OCI-LY1 (cell line): ENCODE results near the gene UBAP2L.
"Not testable (repeated sequence)": the region's sequence is repeated elsewhere in the genome, so short reads cannot be mapped to it uniquely, and the experiment has no call there.

ENCODE experiments used
- H2AFZ ChIP-seq: fragments of 200-600 bp; sonication (generic), shearing (Covaris generic); 2 replicates; pipeline ENCODE4 v1.6.0; 2014; ENCODE audit warnings: antibody characterized with exemption, mild to moderate bottlenecking, low read length
- H3F3A ChIP-seq: fragments of 200-600 bp; sonication (generic), shearing (Covaris generic); 2 replicates; pipeline ENCODE4 v1.6.0; 2014; ENCODE audit warnings: mild to moderate bottlenecking, antibody characterized with exemption, low read length, moderate library complexity; ENCODE audit not compliant: insufficient read depth
- H3K27ac ChIP-seq: fragments of 200-600 bp; sonication (generic); 2 replicates; pipeline ENCODE4 v1.5.1; 2014; ENCODE audit warnings: low read length, mixed run types, mild to moderate bottlenecking, low read depth; ENCODE audit not compliant: poor library complexity, severe bottlenecking
- H3K27me3 ChIP-seq: fragments of 200-600 bp; sonication (generic); 2 replicates; pipeline ENCODE4 v1.6.0; 2014; ENCODE audit warnings: antibody characterized with exemption, mild to moderate bottlenecking, low read length, moderate library complexity; ENCODE audit not compliant: insufficient read depth
- H3K36me3 ChIP-seq: fragments of 200-600 bp; sonication (generic); 2 replicates; pipeline ENCODE4 v1.6.1; 2014; ENCODE audit warnings: mild to moderate bottlenecking, antibody characterized with exemption, low read length, moderate library complexity, mixed read lengths; ENCODE audit not compliant: insufficient read depth
- H3K4me1 ChIP-seq: fragments of 200-600 bp; sonication (generic); 2 replicates; pipeline ENCODE4 v1.5.1; 2014; ENCODE audit warnings: mild to moderate bottlenecking, low read length, moderate library complexity; ENCODE audit not compliant: insufficient read depth, severe bottlenecking
- H3K4me2 ChIP-seq: fragments of 200-600 bp; sonication (generic), shearing (Covaris generic); 2 replicates; pipeline ENCODE4 v1.6.1; 2014; ENCODE audit warnings: low read length
- H3K4me3 ChIP-seq: fragments of 200-600 bp; sonication (generic); 2 replicates; pipeline ENCODE4 v1.5.1; 2014; ENCODE audit warnings: low read length, low read depth, mild to moderate bottlenecking, mixed read lengths; ENCODE audit not compliant: poor library complexity, severe bottlenecking
- H3K79me2 ChIP-seq: fragments of 200-600 bp; shearing (Covaris generic); 2 replicates; pipeline ENCODE4 v1.6.1; 2016; ENCODE audit warnings: mixed run types, low read length, mixed read lengths; ENCODE audit not compliant: insufficient read depth
- H3K9ac ChIP-seq: fragments of 200-600 bp; sonication (generic), shearing (Covaris generic); 2 replicates; pipeline ENCODE4 v1.6.1; 2014; ENCODE audit warnings: mild to moderate bottlenecking, low read length, mixed read lengths
- H3K9me2 ChIP-seq: fragments of 200-600 bp; sonication (generic), shearing (Covaris generic); 2 replicates; pipeline ENCODE4 v1.6.1; 2014; ENCODE audit warnings: low read depth, mild to moderate bottlenecking, low read length, mixed read lengths
- H3K9me3 ChIP-seq: fragments of 200-600 bp; shearing (Covaris generic); 2 replicates; pipeline ENCODE4 v1.6.1; 2014; ENCODE audit warnings: low read length, mixed read lengths
- H4K20me1 ChIP-seq: fragments of 200-600 bp; sonication (generic), shearing (Covaris generic); 2 replicates; pipeline ENCODE4 v1.6.0; 2016; ENCODE audit warnings: mild to moderate bottlenecking, low read length; ENCODE audit not compliant: insufficient read depth
- EZH2 ChIP-seq: fragments of 200-600 bp; sonication (generic), shearing (Covaris generic); IDR thresholded peaks from 2 replicates; pipeline ENCODE4 v1.8.0; 2017; ENCODE audit warnings: borderline replicate concordance, mixed run types, mild to moderate bottlenecking, antibody characterized with exemption, low read length, moderate library complexity, mixed read lengths
- TF ChIP-seq, protein P1 (sequence below): fragments of 200-600 bp; sonication (generic), shearing (Covaris generic); IDR thresholded peaks from 2 replicates; pipeline ENCODE4 v1.5.1; 2017; ENCODE audit warnings: mild to moderate bottlenecking, antibody characterized with exemption, low read length, moderate library complexity, mixed read lengths

UBAP2L gene

DNA sequence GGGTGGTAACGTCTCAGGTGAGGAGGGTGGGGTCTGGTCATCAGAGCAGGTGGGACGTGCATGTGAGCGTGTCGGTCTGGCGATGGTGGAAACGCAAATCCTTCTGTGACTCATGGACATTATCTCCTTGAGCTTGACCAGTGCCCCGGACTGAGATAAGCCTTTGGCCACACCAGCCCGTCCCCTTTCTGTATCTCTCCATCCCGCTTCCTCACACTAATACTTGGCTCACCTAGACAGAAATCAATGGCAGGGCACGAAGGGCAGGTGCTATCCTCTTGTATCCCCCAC, 92.3 kb downstream of the UBAP2L start:
- Histone ChIP-seq H3K79me2 (no peaks in the 10 kb centered on the region), H3F3A (no peaks in the 10 kb centered on the region), H4K20me1 (no peaks in the 10 kb centered on the region), H3K9me3 (peaks cover 8% of the 10 kb centered on the region; the same call in 1 of the 2 replicates), H3K4me3 (no peak overlapping the region), H3K9ac (no peak overlapping the region), H3K27ac (no peak overlapping the region), H3K4me2 (no peak overlapping the region), H3K27me3 (peaks cover 5% of the 10 kb centered on the region), H2AFZ (no peak overlapping the region), H3K9me2 (no peaks in the 10 kb centered on the region), H3K4me1 (no peaks in the 10 kb centered on the region), H3K36me3 (no peaks in the 10 kb centered on the region; the same call in 1 of the 2 replicates)
- TF ChIP-seq, protein P1, sequence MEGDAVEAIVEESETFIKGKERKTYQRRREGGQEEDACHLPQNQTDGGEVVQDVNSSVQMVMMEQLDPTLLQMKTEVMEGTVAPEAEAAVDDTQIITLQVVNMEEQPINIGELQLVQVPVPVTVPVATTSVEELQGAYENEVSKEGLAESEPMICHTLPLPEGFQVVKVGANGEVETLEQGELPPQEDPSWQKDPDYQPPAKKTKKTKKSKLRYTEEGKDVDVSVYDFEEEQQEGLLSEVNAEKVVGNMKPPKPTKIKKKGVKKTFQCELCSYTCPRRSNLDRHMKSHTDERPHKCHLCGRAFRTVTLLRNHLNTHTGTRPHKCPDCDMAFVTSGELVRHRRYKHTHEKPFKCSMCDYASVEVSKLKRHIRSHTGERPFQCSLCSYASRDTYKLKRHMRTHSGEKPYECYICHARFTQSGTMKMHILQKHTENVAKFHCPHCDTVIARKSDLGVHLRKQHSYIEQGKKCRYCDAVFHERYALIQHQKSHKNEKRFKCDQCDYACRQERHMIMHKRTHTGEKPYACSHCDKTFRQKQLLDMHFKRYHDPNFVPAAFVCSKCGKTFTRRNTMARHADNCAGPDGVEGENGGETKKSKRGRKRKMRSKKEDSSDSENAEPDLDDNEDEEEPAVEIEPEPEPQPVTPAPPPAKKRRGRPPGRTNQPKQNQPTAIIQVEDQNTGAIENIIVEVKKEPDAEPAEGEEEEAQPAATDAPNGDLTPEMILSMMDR, result no peak
- no peak for TF ChIP-seq EZH2

DNA sequence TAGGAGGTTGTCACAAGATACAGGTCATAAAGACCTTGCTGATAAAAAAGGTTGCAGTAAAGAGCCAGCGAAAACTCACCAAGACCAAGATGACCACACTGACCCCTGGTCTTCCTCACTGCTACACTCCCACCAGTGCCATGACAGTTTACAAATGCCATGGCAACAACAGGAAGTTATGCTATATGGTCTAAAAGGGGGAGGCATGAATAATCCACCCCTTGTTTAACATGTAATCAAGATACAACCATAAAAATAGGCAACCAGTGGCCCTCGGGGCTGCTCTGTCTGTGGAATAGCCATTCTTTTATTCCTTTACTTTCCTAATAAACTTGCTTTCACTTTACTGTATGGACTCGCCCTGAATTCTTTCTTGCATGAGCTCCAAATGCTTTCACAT, 93.5 kb downstream of the UBAP2L start:
- not testable (repeated sequence) for H3K9ac ChIP-seq, H3K27ac ChIP-seq, H3K9me3 ChIP-seq, H3K4me1 ChIP-seq, H3K36me3 ChIP-seq, H4K20me1 ChIP-seq, H3K27me3 ChIP-seq, H3F3A ChIP-seq, H3K4me2 ChIP-seq, H3K79me2 ChIP-seq, H3K4me3 ChIP-seq, H2AFZ ChIP-seq, H3K9me2 ChIP-seq

- no peak overlapping the region for H3K4me2 ChIP-seq
- H3K4me3 ChIP-seq, result no peak overlapping the region
- no peaks in the 10 kb centered on the region; the same call in 1 of the 2 replicates for H3K27me3 ChIP-seq
- H2AFZ ChIP-seq, result no peak overlapping the region
- H4K20me1 ChIP-seq, result no peaks in the 10 kb centered on the region
- H3K9me3 ChIP-seq, result peaks cover 8% of the 10 kb centered on the region; the same call in 1 of the 2 replicates
- H3K9me2 ChIP-seq, result no peaks in the 10 kb centered on the region
- no peaks in the 10 kb centered on the region for H3F3A ChIP-seq
- H3K79me2 ChIP-seq, result no peaks in the 10 kb centered on the region
- H3K4me1 ChIP-seq, result no peaks in the 10 kb centered on the region
- H3K36me3 ChIP-seq, result no peaks in the 10 kb centered on the region; the same call in 1 of the 2 replicates
- TF ChIP-seq, protein P1, result no peak
- no peak for TF ChIP-seq EZH2
- H3K27ac ChIP-seq, result no peak overlapping the region
- no peak overlapping the region for H3K9ac ChIP-seq
These were observed 95.9 kb downstream of the UBAP2L start for GRCh38 chr1:154316704-154317103.

DNA sequence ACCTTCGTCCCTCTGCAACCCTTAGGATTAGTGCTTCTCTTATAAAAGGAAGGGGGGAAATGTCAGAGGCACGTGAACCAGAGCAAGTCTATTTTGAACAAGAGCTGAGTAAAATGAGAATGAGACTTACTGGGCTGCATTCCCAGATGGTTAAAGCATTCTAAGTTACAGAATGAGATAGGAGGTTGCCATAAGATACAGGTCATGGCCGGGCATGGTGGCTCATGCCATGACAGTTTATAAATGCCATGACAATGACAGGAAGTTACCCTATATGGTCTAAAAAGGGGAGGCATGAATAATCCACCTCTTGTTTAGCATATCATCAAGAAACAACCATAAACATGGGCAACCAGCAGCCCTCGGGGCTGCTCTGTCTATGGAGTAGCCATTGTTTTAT, 97.6 kb downstream of the UBAP2L start:
- Histone ChIP-seq H3K27ac (no peak overlapping the region), H2AFZ (no peak overlapping the region), H3K4me3 (no peak overlapping the region), H3K4me2 (no peak overlapping the region), H3K36me3 (no peaks in the 10 kb centered on the region; the same call in 1 of the 2 replicates), H3K4me1 (no peaks in the 10 kb centered on the region), H3F3A (no peaks in the 10 kb centered on the region), H3K9me3 (peaks cover 8% of the 10 kb centered on the region; the same call in 1 of the 2 replicates), H4K20me1 (no peaks in the 10 kb centered on the region), H3K27me3 (no peaks in the 10 kb centered on the region; the same call in 1 of the 2 replicates), H3K79me2 (no peaks in the 10 kb centered on the region), H3K9ac (no peak overlapping the region), H3K9me2 (no peaks in the 10 kb centered on the region)
- TF ChIP-seq, protein P1, result no peak
- TF ChIP-seq EZH2, result no peak
